ENCODE data around the gene TTK.

Gene TTK

GRCh38 chr6:80004173-80005072 is at the start of gene TTK:
TTK (plus strand) TSS chr6:80004649; CDS start chr6:80005844, 1,195 bp downstream.
- DNase-seq (ENCODE audit: low spot score): peak; percentile 99

GRCh38 chr6:79954849-79955248 is 49.6 kb upstream of the TTK start:
- no peak for DNase-seq (ENCODE audit: low spot score)

- DNase-seq (ENCODE audit: low spot score): no peak
Measured at GRCh38 chr6:79964607-79965081, 39.8 kb upstream of the TTK start.

- DNase-seq (ENCODE audit: low spot score): no peak
Measured at GRCh38 chr6:79967178-79967577, 37.3 kb upstream of the TTK start.

- DNase-seq (ENCODE audit: low spot score): no peak
Measured at GRCh38 chr6:79969784-79970183, 34.7 kb upstream of the TTK start.

GRCh38 chr6:79971193-79971592 is 33.3 kb upstream of the TTK start:
- no peak for DNase-seq (ENCODE audit: low spot score)

GRCh38 chr6:79981652-79982051 is 22.8 kb upstream of the TTK start:
- DNase-seq (ENCODE audit: low spot score): no peak

GRCh38 chr6:79984261-79984660 is 20.2 kb upstream of the TTK start:
- no peak for DNase-seq (ENCODE audit: low spot score)

GRCh38 chr6:79985128-79985527 is 19.3 kb upstream of the TTK start:
- DNase-seq (ENCODE audit: low spot score): no peak

- no peak for DNase-seq (ENCODE audit: low spot score)
Measured at GRCh38 chr6:79989641-79990040, 14.8 kb upstream of the TTK start.

- no peak for DNase-seq (ENCODE audit: low spot score)
Measured at GRCh38 chr6:79993012-79993910, 11.2 kb upstream of the TTK start.

- DNase-seq (ENCODE audit: low spot score): no peak
Measured at GRCh38 chr6:79993911-79994309, 10.5 kb upstream of the TTK start.

- no peak for DNase-seq (ENCODE audit: low spot score)
Measured at GRCh38 chr6:79997728-79998127, 6.7 kb upstream of the TTK start.

- no peak for DNase-seq (ENCODE audit: low spot score)
Measured at GRCh38 chr6:80001337-80001736, 3.1 kb upstream of the TTK start.

GRCh38 chr6:80003826-80004172 is 650 bp upstream of the TTK start:
- DNase-seq (ENCODE audit: low spot score): no peak

GRCh38 chr6:80005406-80005805 is 957 bp downstream of the TTK start:
- DNase-seq (ENCODE audit: low spot score): no peak

GRCh38 chr6:80006541-80006940 is 2.1 kb downstream of the TTK start:
- no peak for DNase-seq (ENCODE audit: low spot score)

GRCh38 chr6:80009531-80009930 is 5.1 kb downstream of the TTK start:
- DNase-seq (ENCODE audit: low spot score): no peak

- no peak for DNase-seq (ENCODE audit: low spot score)
Measured at GRCh38 chr6:80010288-80010687, 5.8 kb downstream of the TTK start.

GRCh38 chr6:80015839-80016435 is 11.5 kb downstream of the TTK start:
- DNase-seq (ENCODE audit: low spot score): no peak

- no peak for DNase-seq (ENCODE audit: low spot score)
Measured at GRCh38 chr6:80020381-80021120, 16.1 kb downstream of the TTK start.

GRCh38 chr6:80021131-80021530 is 16.7 kb downstream of the TTK start:
- DNase-seq (ENCODE audit: low spot score): no peak

Data from GM03348 (cell line).